Glutamatergic neuron (in vitro differentiated cells): ENCODE measurements around the gene TRAF5. TPM values are rescaled to one million over a fixed set of nuclear protein-coding genes. Genes with fewer than 3 reads are reported as not detected.

ENCODE experiments used
- DNase-seq: peaks from one replicate; pipeline ENCODE4 v3.0.0; 2022
- H3K27ac Mint-ChIP-seq: one replicate; pipeline ENCODE4 v1.8.0; 2020; ENCODE audit warnings: mild to moderate bottlenecking, mixed read lengths, inconsistent platforms; ENCODE audit not compliant: unreplicated experiment
- H3K27me3 Mint-ChIP-seq: one replicate; pipeline ENCODE4 v1.8.0; 2020; ENCODE audit warnings: mild to moderate bottlenecking, moderate library complexity, mixed read lengths, inconsistent platforms; ENCODE audit not compliant: unreplicated experiment
- H3K36me3 Mint-ChIP-seq: one replicate; pipeline ENCODE4 v1.8.0; 2020; ENCODE audit warnings: mild to moderate bottlenecking, mixed read lengths, inconsistent platforms; ENCODE audit not compliant: unreplicated experiment
- H3K4me1 Mint-ChIP-seq: one replicate; pipeline ENCODE4 v1.8.0; 2020; ENCODE audit warnings: mild to moderate bottlenecking, low read depth, mixed read lengths, inconsistent platforms; ENCODE audit not compliant: unreplicated experiment
- H3K4me3 Mint-ChIP-seq: one replicate; pipeline ENCODE4 v1.8.0; 2020; ENCODE audit warnings: mild to moderate bottlenecking, mixed read lengths, inconsistent platforms; ENCODE audit not compliant: unreplicated experiment
- H3K9me3 Mint-ChIP-seq: one replicate; pipeline ENCODE4 v1.8.0; 2020; ENCODE audit warnings: mild to moderate bottlenecking, moderate library complexity, mixed read lengths, inconsistent platforms; ENCODE audit not compliant: unreplicated experiment
- CTCF ChIP-seq: fragments of 200-600 bp; sonication (generic); IDR thresholded peaks from one replicate; pipeline ENCODE4 v1.5.0; 2021; ENCODE audit not compliant: partially characterized antibody, unreplicated experiment
- total RNA-seq: library from RNA; stranded (reverse); fragmentation: NEBNext Ultra II Directional; extraction: Animal tissue kit (Norgen Biotek cat#: 25700); gene quantifications from one replicate; pipeline ENCODE4 v1.2.1, GENCODE V29; 2021; ENCODE audit not compliant: unreplicated experiment

TRAF5 gene
- total RNA-seq, 1 donor from 2014 or later: 9.7 TPM

GRCh38 chr1:211377539-211378450, 51.2 kb downstream of the TRAF5 start:
- Mint-ChIP-seq H3K4me1 (peaks cover 5% of the 10 kb centered on the region), H3K27ac (no peak overlapping the region), H3K4me3 (no peak overlapping the region), H3K9me3 (no peaks in the 10 kb centered on the region), H3K36me3 (no peaks in the 10 kb centered on the region), H3K27me3 (peaks cover 5% of the 10 kb centered on the region)
- no peak for TF ChIP-seq CTCF
- no peak for DNase-seq

GRCh38 chr1:211378844-211379243, 52.2 kb downstream of the TRAF5 start:
- TF ChIP-seq CTCF: no peak
- no peak for DNase-seq
- Mint-ChIP-seq H3K4me3 (no peak overlapping the region), H3K4me1 (peaks cover 5% of the 10 kb centered on the region), H3K9me3 (peaks cover 3% of the 10 kb centered on the region), H3K27ac (no peak overlapping the region), H3K36me3 (no peaks in the 10 kb centered on the region), H3K27me3 (peaks cover 7% of the 10 kb centered on the region)

- no peak overlapping the region for H3K4me3 Mint-ChIP-seq
- H3K27me3 Mint-ChIP-seq: peaks cover 7% of the 10 kb centered on the region
- no peaks in the 10 kb centered on the region for H3K36me3 Mint-ChIP-seq
- DNase-seq: no peak
- H3K27ac Mint-ChIP-seq: no peak overlapping the region
- no peak for TF ChIP-seq CTCF
- H3K4me1 Mint-ChIP-seq: peaks cover 5% of the 10 kb centered on the region
- H3K9me3 Mint-ChIP-seq: peaks cover 3% of the 10 kb centered on the region
These were observed 52.8 kb downstream of the TRAF5 start for GRCh38 chr1:211379446-211379845.

GRCh38 chr1:211381481-211382181, 55.0 kb downstream of the TRAF5 start:
- Mint-ChIP-seq H3K4me1 (peaks cover 5% of the 10 kb centered on the region), H3K9me3 (peaks cover 3% of the 10 kb centered on the region), H3K36me3 (no peaks in the 10 kb centered on the region), H3K27ac (peak overlapping the region; percentile 74), H3K4me3 (peak overlapping the region; percentile 91), H3K27me3 (peaks cover 7% of the 10 kb centered on the region)
- DNase-seq: no peak
- TF ChIP-seq CTCF: no peak
